NCI-H1092 (cell line): ENCODE measurements around the gene MAST3.

Source experiments
- DNase-seq: peaks from one replicate; lab custom pipeline; 2025; lab: John Stamatoyannopoulos, UW

The MAST3 gene

GRCh38 chr19:18097217-18097992 is at the start of gene MAST3:
Gene MAST3 (plus strand): TSS chr19:18097778. CDS start chr19:18097793, 15 bp downstream.
- DNase-seq: no peak

GRCh38 chr19:18049385-18049784 is 48.2 kb upstream of the MAST3 start:
- no peak for DNase-seq

- no peak for DNase-seq
These were observed 45.7 kb upstream of the MAST3 start for GRCh38 chr19:18051887-18052286.

- no peak for DNase-seq
These were observed 43.9 kb upstream of the MAST3 start for GRCh38 chr19:18053576-18054219.

GRCh38 chr19:18055967-18056366 is 41.6 kb upstream of the MAST3 start:
- no peak for DNase-seq

GRCh38 chr19:18057557-18057956 is 40.0 kb upstream of the MAST3 start:
- no peak for DNase-seq

- DNase-seq: peak; percentile 43
These were observed 39.2 kb upstream of the MAST3 start for GRCh38 chr19:18058208-18059009.

- DNase-seq: no peak
These were observed 38.3 kb upstream of the MAST3 start for GRCh38 chr19:18059297-18059696.

GRCh38 chr19:18059902-18060301 is 37.7 kb upstream of the MAST3 start:
- no peak for DNase-seq

GRCh38 chr19:18060472-18060871 is 37.1 kb upstream of the MAST3 start:
- DNase-seq: no peak

GRCh38 chr19:18062028-18062427 is 35.5 kb upstream of the MAST3 start:
- peak; percentile 17 for DNase-seq

- DNase-seq: no peak
These were observed 34.1 kb upstream of the MAST3 start for GRCh38 chr19:18063463-18063862.

- DNase-seq: no peak
These were observed 32.4 kb upstream of the MAST3 start for GRCh38 chr19:18065173-18065495.

- DNase-seq: no peak
These were observed 29.2 kb upstream of the MAST3 start for GRCh38 chr19:18068395-18068794.

GRCh38 chr19:18069383-18069782 is 28.2 kb upstream of the MAST3 start:
- no peak for DNase-seq

- no peak for DNase-seq
These were observed 27.4 kb upstream of the MAST3 start for GRCh38 chr19:18070181-18070580.

GRCh38 chr19:18072335-18072734 is 25.2 kb upstream of the MAST3 start:
- no peak for DNase-seq

GRCh38 chr19:18073197-18073596 is 24.4 kb upstream of the MAST3 start:
- DNase-seq: no peak

- no peak for DNase-seq
These were observed 23.4 kb upstream of the MAST3 start for GRCh38 chr19:18074192-18074591.

GRCh38 chr19:18083929-18084684 is 13.5 kb upstream of the MAST3 start:
- no peak for DNase-seq

- DNase-seq: no peak
These were observed 11.7 kb upstream of the MAST3 start for GRCh38 chr19:18085702-18086457.
